Activated T-helper 17 cell treated with anti-CD3 and anti-CD28 coated beads, Interleukin-2, amount 50 U/mL, for 72 hours (primary cell): ENCODE results near the gene SLC25A25. TPM values are rescaled to one million over a fixed set of nuclear protein-coding genes. Genes with fewer than 3 reads are reported as not detected.
"Not testable (repeated sequence)": the region's sequence is repeated elsewhere in the genome, so short reads cannot be mapped to it uniquely, and the experiment has no call there.

Source experiments
- ATAC-seq: fragments of 150-1000 bp; cut with Tn5 transposase; replicated peaks from 2 replicates; pipeline ENCODE4 v1.10.0; 2021; ENCODE audit warnings: mild to moderate bottlenecking, moderate library complexity
- H3K27ac Mint-ChIP-seq: one replicate; pipeline ENCODE4 v1.8.0; 2022; ENCODE audit warnings: mixed read lengths
- H3K27me3 Mint-ChIP-seq: one replicate; pipeline ENCODE4 v1.8.0; 2022; ENCODE audit warnings: mixed read lengths
- H3K36me3 Mint-ChIP-seq: one replicate; pipeline ENCODE4 v1.8.0; 2022; ENCODE audit warnings: low read depth, mild to moderate bottlenecking, mixed read lengths
- H3K4me1 Mint-ChIP-seq: one replicate; pipeline ENCODE4 v1.8.0; 2022; ENCODE audit warnings: mixed read lengths
- H3K4me3 Mint-ChIP-seq: one replicate; pipeline ENCODE4 v1.8.0; 2022; ENCODE audit warnings: mild to moderate bottlenecking, mixed read lengths
- H3K9me3 Mint-ChIP-seq: one replicate; pipeline ENCODE4 v1.8.0; 2022; ENCODE audit warnings: mixed read lengths
- total RNA-seq, 2 donors: library from RNA; stranded (reverse); gene quantifications; one replicate each; pipeline ENCODE4 v1.2.3, GENCODE V29; 2022

The SLC25A25 gene
- total RNA-seq, 2 donors from 2014 or later, result 10.8 to 12.7 TPM

GRCh38 chr9:128042043-128042442, 26.0 kb upstream of the SLC25A25 start:
- Mint-ChIP-seq H3K36me3 (no peaks in the 10 kb centered on the region), H3K9me3 (no peaks in the 10 kb centered on the region), H3K27me3 (no peaks in the 10 kb centered on the region), H3K27ac (peak overlapping the region; percentile 16), H3K4me1 (peaks cover 7% of the 10 kb centered on the region), H3K4me3 (no peak overlapping the region)
- ATAC-seq, result no peak

- no peak for ATAC-seq
- H3K4me3 Mint-ChIP-seq, result no peak overlapping the region
- H3K27ac Mint-ChIP-seq, result no peak overlapping the region
Observed at GRCh38 chr9:128043467-128043868, 24.6 kb upstream of the SLC25A25 start.

GRCh38 chr9:128045409-128045808, 22.6 kb upstream of the SLC25A25 start:
- H3K4me1 Mint-ChIP-seq, H3K9me3 Mint-ChIP-seq, H3K36me3 Mint-ChIP-seq, ATAC-seq, H3K4me3 Mint-ChIP-seq, H3K27me3 Mint-ChIP-seq, H3K27ac Mint-ChIP-seq: not testable (repeated sequence)

More at GRCh38 chr9:128043467-128043868, 24.6 kb upstream of the SLC25A25 start:
- Mint-ChIP-seq H3K36me3 (no peaks in the 10 kb centered on the region), H3K9me3 (no peaks in the 10 kb centered on the region), H3K27me3 (no peaks in the 10 kb centered on the region), H3K4me1 (peaks cover 7% of the 10 kb centered on the region)

GRCh38 chr9:128045831-128046230, 22.2 kb upstream of the SLC25A25 start:
- no peak overlapping the region for H3K4me3 Mint-ChIP-seq
- no peaks in the 10 kb centered on the region for H3K27me3 Mint-ChIP-seq
- H3K36me3 Mint-ChIP-seq, result no peaks in the 10 kb centered on the region
- peaks cover 7% of the 10 kb centered on the region for H3K4me1 Mint-ChIP-seq
- no peak for ATAC-seq
- H3K27ac Mint-ChIP-seq, result no peak overlapping the region
- H3K9me3 Mint-ChIP-seq, result no peaks in the 10 kb centered on the region

- H3K36me3 Mint-ChIP-seq, result no peaks in the 10 kb centered on the region
- no peaks in the 10 kb centered on the region for H3K27me3 Mint-ChIP-seq
- H3K9me3 Mint-ChIP-seq, result no peaks in the 10 kb centered on the region
- no peak overlapping the region for H3K4me3 Mint-ChIP-seq
- no peak overlapping the region for H3K27ac Mint-ChIP-seq
- H3K4me1 Mint-ChIP-seq, result no peaks in the 10 kb centered on the region
- no peak for ATAC-seq
Observed at GRCh38 chr9:128047231-128047630, 20.8 kb upstream of the SLC25A25 start.

GRCh38 chr9:128048663-128049062, 19.4 kb upstream of the SLC25A25 start:
- H3K4me3 Mint-ChIP-seq, result no peak overlapping the region
- H3K36me3 Mint-ChIP-seq, result no peaks in the 10 kb centered on the region
- no peaks in the 10 kb centered on the region for H3K27me3 Mint-ChIP-seq
- ATAC-seq, result peak; percentile 96
- H3K9me3 Mint-ChIP-seq, result no peaks in the 10 kb centered on the region
- no peaks in the 10 kb centered on the region for H3K4me1 Mint-ChIP-seq
- peak overlapping the region; percentile 58 for H3K27ac Mint-ChIP-seq

GRCh38 chr9:128049843-128050242, 18.2 kb upstream of the SLC25A25 start:
- Mint-ChIP-seq H3K9me3 (no peaks in the 10 kb centered on the region), H3K27ac (no peak overlapping the region), H3K27me3 (no peaks in the 10 kb centered on the region), H3K4me3 (no peak overlapping the region), H3K4me1 (no peaks in the 10 kb centered on the region), H3K36me3 (no peaks in the 10 kb centered on the region)
- no peak for ATAC-seq

GRCh38 chr9:128051932-128052709, 15.9 kb upstream of the SLC25A25 start:
- H3K27me3 Mint-ChIP-seq, result no peaks in the 10 kb centered on the region
- ATAC-seq, result no peak
- H3K36me3 Mint-ChIP-seq, result no peaks in the 10 kb centered on the region
- H3K4me3 Mint-ChIP-seq, result no peak overlapping the region
- no peaks in the 10 kb centered on the region for H3K4me1 Mint-ChIP-seq
- no peaks in the 10 kb centered on the region for H3K9me3 Mint-ChIP-seq
- no peak overlapping the region for H3K27ac Mint-ChIP-seq

GRCh38 chr9:128053560-128053959, 14.5 kb upstream of the SLC25A25 start:
- Mint-ChIP-seq H3K9me3 (no peaks in the 10 kb centered on the region), H3K36me3 (no peaks in the 10 kb centered on the region), H3K4me3 (no peak overlapping the region), H3K4me1 (no peaks in the 10 kb centered on the region), H3K27ac (no peak overlapping the region), H3K27me3 (no peaks in the 10 kb centered on the region)
- no peak for ATAC-seq

- Mint-ChIP-seq H3K27ac (no peak overlapping the region), H3K27me3 (no peaks in the 10 kb centered on the region), H3K4me1 (no peaks in the 10 kb centered on the region), H3K9me3 (no peaks in the 10 kb centered on the region), H3K36me3 (no peaks in the 10 kb centered on the region), H3K4me3 (no peak overlapping the region)
- no peak for ATAC-seq
Observed at GRCh38 chr9:128054087-128054486, 13.9 kb upstream of the SLC25A25 start.

- ATAC-seq, result no peak
- Mint-ChIP-seq H3K4me1 (no peaks in the 10 kb centered on the region), H3K27ac (no peak overlapping the region), H3K9me3 (no peaks in the 10 kb centered on the region), H3K4me3 (no peak overlapping the region), H3K36me3 (no peaks in the 10 kb centered on the region), H3K27me3 (no peaks in the 10 kb centered on the region)
Observed at GRCh38 chr9:128055344-128056040, 12.5 kb upstream of the SLC25A25 start.

- H3K36me3 Mint-ChIP-seq, result no peaks in the 10 kb centered on the region
- H3K9me3 Mint-ChIP-seq, result no peaks in the 10 kb centered on the region
- no peak for ATAC-seq
- no peaks in the 10 kb centered on the region for H3K4me1 Mint-ChIP-seq
- no peak overlapping the region for H3K27ac Mint-ChIP-seq
- H3K27me3 Mint-ChIP-seq, result no peaks in the 10 kb centered on the region
- H3K4me3 Mint-ChIP-seq, result no peak overlapping the region
Observed at GRCh38 chr9:128056086-128056485, 11.9 kb upstream of the SLC25A25 start.

GRCh38 chr9:128056887-128057723, 10.9 kb upstream of the SLC25A25 start:
- H3K36me3 Mint-ChIP-seq, result no peaks in the 10 kb centered on the region
- no peak overlapping the region for H3K27ac Mint-ChIP-seq
- no peaks in the 10 kb centered on the region for H3K27me3 Mint-ChIP-seq
- peaks cover 6% of the 10 kb centered on the region for H3K4me1 Mint-ChIP-seq
- no peak overlapping the region for H3K4me3 Mint-ChIP-seq
- H3K9me3 Mint-ChIP-seq, result no peaks in the 10 kb centered on the region
- ATAC-seq, result no peak

- ATAC-seq, result no peak
Observed at GRCh38 chr9:128057724-128058409, 10.2 kb upstream of the SLC25A25 start.

More at GRCh38 chr9:128057724-128058409, 10.2 kb upstream of the SLC25A25 start:
- Mint-ChIP-seq H3K4me1 (peaks cover 6% of the 10 kb centered on the region), H3K36me3 (no peaks in the 10 kb centered on the region), H3K9me3 (no peaks in the 10 kb centered on the region), H3K4me3 (no peak overlapping the region), H3K27ac (no peak overlapping the region), H3K27me3 (no peaks in the 10 kb centered on the region)
